Effector memory CD4-positive, alpha-beta T cell (primary cell): Measurements from ENCODE around the gene DIPK1C.

Source experiments
- DNase-seq, 3 donors: peaks; one replicate each; pipeline ENCODE4 v3.0.0-alpha.2; 2020
- H3K27ac ChIP-seq: 2 replicates; pipeline ENCODE4 v1.7.0; 2013; ENCODE audit warnings: mild to moderate bottlenecking, low read length, moderate library complexity; ENCODE audit not compliant: insufficient read depth, poor library complexity, severe bottlenecking
- H3K27me3 ChIP-seq: replicated peaks from 2 replicates; pipeline ENCODE4 v1.7.0; 2013; ENCODE audit warnings: mild to moderate bottlenecking, low read length; ENCODE audit not compliant: insufficient read depth, control insufficient read depth, poor library complexity, severe bottlenecking
- H3K36me3 ChIP-seq: 2 replicates; pipeline ENCODE4 v1.7.0; 2013; ENCODE audit warnings: mild to moderate bottlenecking, low read length, moderate library complexity; ENCODE audit not compliant: control insufficient read depth, insufficient read depth
- H3K4me1 ChIP-seq: 2 replicates; pipeline ENCODE4 v1.7.0; 2013; ENCODE audit warnings: low read length, mild to moderate bottlenecking; ENCODE audit not compliant: control insufficient read depth, insufficient read depth, poor library complexity, severe bottlenecking
- H3K4me3 ChIP-seq: 2 replicates; pipeline ENCODE4 v1.7.0; 2013; ENCODE audit warnings: low read length, low read depth, mild to moderate bottlenecking; ENCODE audit not compliant: insufficient read depth, poor library complexity, severe bottlenecking
- H3K9me3 ChIP-seq: 2 replicates; pipeline ENCODE4 v1.7.0; 2013; ENCODE audit warnings: mild to moderate bottlenecking, low read length, moderate library complexity; ENCODE audit not compliant: control insufficient read depth

The DIPK1C gene

DNA sequence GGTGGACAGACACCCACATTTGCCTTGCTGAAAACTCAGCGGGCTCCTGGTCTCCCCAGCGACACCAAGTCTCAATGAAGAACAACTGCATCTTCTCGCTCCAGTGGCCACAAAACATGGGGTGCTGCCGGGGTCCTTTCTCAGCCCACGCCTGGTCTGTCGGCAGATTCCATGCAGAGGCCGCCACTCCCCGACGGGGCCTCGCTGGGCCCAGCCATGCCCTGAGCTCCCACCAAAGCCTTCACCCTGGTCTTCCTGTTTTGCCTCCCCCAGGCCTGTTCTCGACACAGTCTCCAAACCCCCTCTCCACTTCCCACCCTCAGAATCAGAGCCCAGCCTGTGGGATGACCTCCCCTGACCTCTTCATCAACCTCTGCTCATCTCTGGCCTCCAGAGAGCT, 31.2 kb downstream of the DIPK1C start:
- H3K4me1 ChIP-seq = no peaks in the 10 kb centered on the region
- H3K9me3 ChIP-seq = no peaks in the 10 kb centered on the region
- no peak overlapping the region for H3K27ac ChIP-seq
- H3K27me3 ChIP-seq = no peaks in the 10 kb centered on the region
- no peak overlapping the region for H3K4me3 ChIP-seq
- no peaks in the 10 kb centered on the region for H3K36me3 ChIP-seq
- DNase-seq = no peak

DNA sequence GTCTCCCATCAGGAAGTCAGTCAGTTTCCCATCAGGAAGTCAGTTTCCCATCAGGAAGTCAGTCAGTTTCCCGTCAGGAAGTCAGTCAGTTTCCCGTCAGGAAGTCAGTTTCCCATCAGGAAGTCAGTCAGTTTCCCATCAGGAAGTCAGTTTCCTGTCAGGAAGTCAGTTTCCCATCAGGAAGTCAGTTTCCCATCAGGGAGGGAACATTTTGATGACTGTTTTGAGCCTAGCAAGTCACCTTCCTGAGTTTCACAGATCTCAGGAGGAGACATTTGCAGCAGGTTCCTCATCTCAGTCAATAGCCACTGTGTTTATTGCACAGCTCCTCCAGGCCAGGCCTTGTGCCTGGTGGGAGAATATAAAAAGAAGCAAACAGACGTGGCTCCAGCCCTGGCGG, 31.9 kb downstream of the DIPK1C start:
- Histone ChIP-seq H3K27me3 (no peaks in the 10 kb centered on the region), H3K4me1 (no peaks in the 10 kb centered on the region), H3K36me3 (no peaks in the 10 kb centered on the region), H3K27ac (no peak overlapping the region), H3K9me3 (no peaks in the 10 kb centered on the region), H3K4me3 (no peak overlapping the region)
- no peak for DNase-seq

DNA sequence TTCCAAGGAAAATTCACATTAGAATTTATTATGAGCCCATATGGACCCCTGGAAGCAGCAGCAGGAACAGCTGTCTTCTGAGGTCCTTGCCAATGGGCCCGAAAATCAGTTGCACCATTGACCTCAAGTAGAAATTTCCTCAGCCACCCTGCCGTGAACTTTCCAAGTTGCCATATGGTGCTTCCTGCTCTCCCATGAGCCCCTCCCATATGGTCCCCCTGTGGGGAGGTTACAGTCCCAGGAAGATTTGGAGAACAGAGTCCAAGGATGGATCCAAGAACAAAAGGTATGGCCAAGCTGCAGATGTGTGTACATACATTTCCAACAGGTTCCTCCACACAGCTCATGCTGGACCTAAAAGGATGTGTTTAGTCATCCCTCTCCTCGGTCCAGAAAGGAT, 34.6 kb downstream of the DIPK1C start:
- Histone ChIP-seq H3K4me3 (no peak overlapping the region), H3K36me3 (no peaks in the 10 kb centered on the region), H3K4me1 (no peaks in the 10 kb centered on the region), H3K9me3 (no peaks in the 10 kb centered on the region), H3K27me3 (no peaks in the 10 kb centered on the region), H3K27ac (no peak overlapping the region)
- DNase-seq = no peak

DNA sequence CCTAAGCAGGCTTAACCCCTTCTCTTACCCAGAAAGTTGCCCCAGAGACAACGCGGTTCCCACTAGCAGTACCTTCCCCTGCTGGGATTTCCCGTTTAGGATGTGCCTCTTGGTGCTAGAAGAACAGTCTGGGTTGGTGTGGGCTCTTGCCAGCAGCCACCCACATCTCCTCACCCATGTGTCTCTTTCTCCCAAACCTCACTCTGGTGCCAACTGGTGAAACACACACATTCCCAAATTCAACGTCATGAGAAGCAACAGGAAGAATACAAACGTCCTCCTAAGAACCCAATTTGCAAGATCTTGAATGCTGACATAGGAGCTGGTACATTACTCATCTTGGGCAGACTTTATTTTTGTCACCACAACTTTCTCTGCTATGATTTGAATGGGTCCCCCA, 36.2 kb downstream of the DIPK1C start:
- H3K4me3 ChIP-seq = no peak overlapping the region
- no peaks in the 10 kb centered on the region for H3K4me1 ChIP-seq
- no peaks in the 10 kb centered on the region for H3K36me3 ChIP-seq
- no peaks in the 10 kb centered on the region for H3K27me3 ChIP-seq
- H3K27ac ChIP-seq = no peak overlapping the region
- no peak for DNase-seq
- no peaks in the 10 kb centered on the region for H3K9me3 ChIP-seq

DNA sequence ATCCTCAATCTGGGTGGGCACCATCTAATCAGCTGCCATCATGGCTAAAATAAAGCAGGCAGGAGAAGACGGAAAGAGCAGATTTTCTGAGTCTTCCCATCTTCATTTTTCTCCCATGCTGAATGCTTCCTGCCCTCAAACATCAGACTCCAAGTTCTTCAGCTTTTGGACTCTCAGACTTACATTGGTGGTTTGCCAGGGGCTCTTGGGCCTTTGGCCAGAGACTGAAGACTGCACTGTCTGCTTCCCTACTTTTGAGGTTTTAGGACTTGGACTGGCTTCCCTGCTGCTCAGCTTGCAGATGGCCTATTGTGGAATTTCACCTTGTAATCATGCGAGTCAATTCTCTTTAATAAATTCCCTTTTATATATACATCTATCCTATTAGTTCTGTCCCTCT, 36.6 kb downstream of the DIPK1C start:
- Histone ChIP-seq H3K27me3 (no peaks in the 10 kb centered on the region), H3K36me3 (no peaks in the 10 kb centered on the region), H3K27ac (no peak overlapping the region), H3K4me3 (no peak overlapping the region), H3K4me1 (no peaks in the 10 kb centered on the region), H3K9me3 (no peaks in the 10 kb centered on the region)
- DNase-seq = no peak

DNA sequence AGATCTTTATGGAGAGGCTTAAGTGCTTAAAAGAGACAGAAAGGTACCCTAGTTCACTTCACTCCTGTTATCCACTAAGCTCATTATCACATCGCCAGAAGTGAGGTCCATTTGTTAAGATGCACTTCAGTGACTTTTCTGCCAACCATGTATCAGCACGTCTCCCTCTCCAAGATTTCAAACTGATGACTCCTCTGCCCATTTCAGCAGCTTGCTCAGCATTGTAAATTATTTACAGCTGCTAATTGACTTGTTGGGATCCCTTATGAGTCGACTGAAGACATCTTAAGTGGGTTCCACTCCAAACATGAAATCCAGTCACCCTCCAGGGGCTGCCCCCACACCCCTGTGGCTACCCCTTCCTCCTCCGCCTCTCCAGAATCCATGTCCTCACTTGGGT, 37.3 kb downstream of the DIPK1C start:
- H3K4me3 ChIP-seq = no peak overlapping the region
- H3K27ac ChIP-seq = no peak overlapping the region
- no peaks in the 10 kb centered on the region for H3K36me3 ChIP-seq
- H3K27me3 ChIP-seq = no peaks in the 10 kb centered on the region
- no peaks in the 10 kb centered on the region for H3K4me1 ChIP-seq
- H3K9me3 ChIP-seq = no peaks in the 10 kb centered on the region
- no peak for DNase-seq

DNA sequence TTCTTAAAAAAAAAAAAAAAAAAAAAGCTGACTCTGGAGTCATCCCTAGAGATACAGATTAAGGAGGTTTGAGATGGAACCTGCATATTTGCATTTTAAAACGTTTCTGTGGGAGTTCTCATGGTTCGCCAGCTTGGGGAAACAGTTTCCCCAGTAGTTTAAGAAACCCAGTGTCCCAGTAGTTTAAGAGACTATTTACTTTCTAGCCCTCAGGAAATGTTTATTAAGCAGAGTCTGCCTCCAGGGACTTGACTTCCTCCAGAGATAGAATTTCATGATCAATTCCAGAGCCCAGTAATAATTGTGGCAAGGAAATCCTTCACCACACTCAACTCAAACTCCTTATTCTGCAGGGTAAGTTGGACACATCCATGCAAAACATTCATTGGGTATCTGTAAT, 39.1 kb downstream of the DIPK1C start:
- Histone ChIP-seq H3K4me3 (no peak overlapping the region), H3K27me3 (no peaks in the 10 kb centered on the region), H3K9me3 (no peaks in the 10 kb centered on the region)

DNA sequence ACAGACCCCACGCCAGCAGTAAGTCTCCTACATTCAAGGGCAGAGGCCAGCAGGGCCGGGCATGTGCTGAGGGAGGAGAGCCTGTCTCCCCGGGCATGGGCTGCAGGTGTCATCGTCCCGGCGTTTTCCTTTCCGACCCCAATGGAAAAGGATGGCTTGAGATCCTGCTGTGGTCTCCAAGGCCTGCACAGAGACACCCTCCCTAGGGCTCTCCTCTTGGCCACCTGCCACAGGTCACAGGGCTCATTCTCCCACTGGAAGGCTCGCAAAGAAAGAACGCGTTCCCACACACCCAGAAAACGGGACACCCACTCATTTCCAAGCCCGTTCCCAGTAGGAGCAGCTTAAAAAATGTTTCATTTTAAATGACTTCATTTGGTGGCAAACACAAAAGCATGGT, 41.0 kb downstream of the DIPK1C start:
- Histone ChIP-seq H3K27me3 (no peaks in the 10 kb centered on the region), H3K9me3 (no peaks in the 10 kb centered on the region), H3K36me3 (no peaks in the 10 kb centered on the region), H3K4me3 (no peak overlapping the region), H3K27ac (no peak overlapping the region), H3K4me1 (no peaks in the 10 kb centered on the region)
- DNase-seq = no peak

More for the DNA sequence above, 39.1 kb downstream of the DIPK1C start:
- no peak overlapping the region for H3K27ac ChIP-seq
- no peaks in the 10 kb centered on the region for H3K4me1 ChIP-seq
- H3K36me3 ChIP-seq = no peaks in the 10 kb centered on the region
- DNase-seq = no peak

DNA sequence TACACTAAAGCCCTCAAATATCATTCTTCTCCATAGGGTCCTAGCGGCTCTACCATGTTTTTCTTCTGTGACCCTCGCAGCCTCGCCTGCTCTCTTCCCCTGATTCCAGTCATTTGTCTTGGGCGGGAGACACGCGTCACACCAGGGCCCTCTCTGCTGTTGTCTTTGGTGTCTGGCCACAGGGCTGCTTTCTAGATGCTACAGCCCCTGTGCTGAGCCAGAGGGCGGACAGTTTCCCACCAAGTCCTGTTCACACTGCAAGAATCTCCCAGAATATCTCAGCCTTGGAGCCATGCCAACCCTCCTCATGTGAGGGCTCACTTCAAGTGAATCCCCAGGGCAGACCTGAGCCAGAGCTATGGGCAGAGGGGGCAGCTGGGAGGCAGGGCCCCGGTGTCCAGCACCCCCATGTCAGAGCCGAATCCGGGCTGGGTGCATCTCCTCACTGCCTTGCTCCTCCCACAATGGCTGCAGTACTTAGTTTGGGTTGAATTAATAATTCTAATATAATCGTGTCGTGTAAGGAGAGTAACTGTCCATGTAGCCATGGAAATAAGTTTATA, 42.1 kb downstream of the DIPK1C start:
- Histone ChIP-seq H3K36me3 (no peaks in the 10 kb centered on the region), H3K4me3 (no peak overlapping the region), H3K4me1 (no peaks in the 10 kb centered on the region), H3K27ac (no peak overlapping the region), H3K27me3 (no peaks in the 10 kb centered on the region), H3K9me3 (no peaks in the 10 kb centered on the region)
- DNase-seq = no peak

DNA sequence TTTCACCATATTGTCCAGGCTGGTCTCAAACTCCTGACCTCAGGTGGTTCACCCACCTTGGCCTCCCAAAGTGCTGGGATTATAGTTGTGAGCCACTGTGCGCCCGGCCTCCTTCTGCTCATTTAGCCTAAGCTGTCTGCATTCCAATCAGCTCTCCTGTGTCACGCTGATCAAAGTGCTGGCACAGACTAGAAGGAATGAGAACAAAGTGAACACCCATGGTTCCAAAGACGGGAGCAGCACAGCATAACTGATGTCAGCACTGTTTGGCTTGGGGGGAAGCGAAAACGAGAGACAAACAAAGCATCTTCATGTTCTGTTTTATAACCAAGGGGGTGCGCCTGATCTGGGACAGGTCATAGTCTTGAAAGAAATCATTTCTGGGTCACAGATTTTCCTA, 43.3 kb downstream of the DIPK1C start:
- Histone ChIP-seq H3K36me3 (no peaks in the 10 kb centered on the region), H3K4me1 (no peaks in the 10 kb centered on the region), H3K27ac (no peak overlapping the region), H3K9me3 (no peaks in the 10 kb centered on the region), H3K4me3 (no peak overlapping the region), H3K27me3 (no peaks in the 10 kb centered on the region)
- DNase-seq = no peak
